NCI-H82 treated with DMSO at 0.1 percent for 48 hours (cell line): Measurements from ENCODE around the gene FAM170B.

Experiments used
- DNase-seq: peaks from one replicate; lab custom pipeline; 2025; ENCODE audit not compliant: unreplicated experiment; lab: John Stamatoyannopoulos, UW

The FAM170B gene

DNA sequence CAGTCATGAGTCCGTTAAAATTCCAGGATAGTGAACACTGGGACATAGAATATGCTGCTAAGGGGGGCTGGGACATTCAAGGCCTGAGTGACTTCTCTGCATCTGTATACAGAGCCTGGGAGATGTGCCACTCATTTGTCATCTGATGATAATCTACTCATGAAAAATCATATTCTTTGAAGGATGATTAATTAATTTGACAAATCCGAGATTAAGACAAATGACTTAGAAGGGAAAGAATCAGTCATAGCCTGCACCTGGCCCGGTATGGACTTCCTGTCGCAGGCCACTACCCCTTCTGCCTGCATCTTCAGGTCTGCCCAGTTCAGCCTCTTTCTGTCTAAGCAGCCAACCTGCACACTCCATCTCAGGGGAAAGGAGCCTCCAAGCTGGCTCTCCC lies 18.8 kb upstream of the FAM170B start:
- no peak for DNase-seq

DNA sequence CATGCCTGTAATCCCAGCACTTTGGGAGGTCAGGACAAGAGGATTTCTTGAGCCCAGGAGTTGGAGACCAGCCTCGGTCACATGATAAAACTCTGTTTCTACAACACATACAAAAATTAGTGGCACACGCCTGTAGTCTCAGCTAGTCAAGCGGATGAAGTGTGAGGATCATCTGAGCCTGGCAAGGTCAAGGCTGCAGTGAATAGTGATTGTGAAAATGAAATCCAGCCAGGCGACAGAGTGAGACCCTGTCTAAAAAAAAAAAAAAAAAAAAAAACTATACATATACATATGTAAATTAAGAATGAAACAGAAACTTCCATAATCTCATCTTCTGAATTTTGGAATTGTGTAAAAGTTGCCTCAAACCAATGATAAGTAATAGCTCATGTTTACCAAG lies 18.2 kb upstream of the FAM170B start:
- DNase-seq: no peak

DNA sequence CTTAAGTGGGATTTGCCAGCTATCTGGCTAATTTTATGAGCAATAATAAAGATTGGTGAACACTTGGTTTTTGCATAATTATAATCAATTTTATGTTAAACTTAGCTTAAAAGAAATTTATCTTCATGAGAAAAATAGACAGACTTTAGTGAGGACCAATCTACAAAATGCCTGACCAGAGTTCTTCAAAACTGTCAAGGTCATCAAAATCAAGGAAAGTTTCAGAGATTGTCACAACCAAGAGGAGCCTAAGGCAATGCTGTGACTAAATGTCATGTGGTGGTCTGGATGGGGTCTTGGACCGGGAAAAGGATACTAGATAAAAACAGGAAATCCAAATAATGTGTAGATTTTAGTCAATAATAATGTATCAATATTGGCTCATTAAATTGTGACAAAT lies 17.7 kb upstream of the FAM170B start:
- DNase-seq: no peak

DNA sequence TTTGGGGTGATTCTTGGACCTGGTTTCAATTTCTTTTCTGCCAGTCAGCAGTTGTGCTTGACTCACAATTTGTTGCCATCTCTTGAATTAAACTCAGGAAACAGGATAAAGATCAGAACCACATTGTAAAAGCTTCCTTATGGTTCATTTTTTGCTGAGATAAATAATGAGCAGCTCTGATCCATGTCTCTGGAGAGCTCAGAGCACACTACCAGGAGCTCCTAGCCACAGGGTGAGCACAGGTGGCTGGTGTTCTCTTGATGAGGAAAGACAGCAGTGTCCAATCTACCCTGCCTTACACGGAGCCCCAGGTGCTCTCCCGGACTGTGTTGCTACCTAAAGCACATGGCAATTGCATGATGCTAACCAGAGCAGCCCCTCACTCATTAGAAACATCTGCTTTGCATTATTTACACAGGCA lies 17.2 kb upstream of the FAM170B start:
- DNase-seq: no peak

DNA sequence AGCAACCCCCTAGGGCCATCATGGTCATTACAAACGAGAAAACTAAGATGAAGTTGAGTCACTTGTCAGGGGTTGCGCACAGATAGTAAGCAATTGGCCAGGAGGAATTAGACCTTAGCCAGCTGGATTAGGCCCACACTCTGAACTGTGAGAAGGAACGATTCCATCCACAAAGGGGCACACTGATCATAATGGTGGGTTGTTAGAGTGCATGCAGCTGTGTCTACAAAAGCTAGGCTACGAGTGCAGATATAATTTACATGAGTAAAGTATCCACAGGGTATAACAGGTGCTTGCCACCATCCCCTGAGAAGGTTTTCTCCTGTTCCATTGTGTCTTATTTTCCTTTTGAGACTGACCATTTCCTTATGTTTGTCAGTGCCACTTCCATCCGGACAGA lies 16.6 kb upstream of the FAM170B start:
- DNase-seq: no peak

DNA sequence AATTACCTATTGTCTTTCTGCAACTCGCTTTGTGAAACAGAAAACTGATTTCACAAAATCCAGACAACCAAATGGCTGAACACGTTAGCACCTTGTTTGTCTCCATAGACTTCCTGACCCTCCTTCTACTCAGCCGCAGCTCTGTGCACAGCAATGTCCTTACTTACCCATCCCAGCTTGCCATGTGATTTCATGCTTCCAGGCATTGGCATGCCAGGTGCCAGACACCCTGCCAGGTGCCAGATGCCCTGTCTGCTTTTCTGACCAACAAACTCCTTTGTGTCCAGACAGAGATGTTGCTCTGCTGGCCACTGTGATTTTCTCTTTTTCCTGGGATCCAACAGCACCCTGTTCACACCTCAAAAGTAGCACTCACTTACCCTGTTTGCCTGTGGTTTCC lies 16.1 kb upstream of the FAM170B start:
- no peak for DNase-seq

DNA sequence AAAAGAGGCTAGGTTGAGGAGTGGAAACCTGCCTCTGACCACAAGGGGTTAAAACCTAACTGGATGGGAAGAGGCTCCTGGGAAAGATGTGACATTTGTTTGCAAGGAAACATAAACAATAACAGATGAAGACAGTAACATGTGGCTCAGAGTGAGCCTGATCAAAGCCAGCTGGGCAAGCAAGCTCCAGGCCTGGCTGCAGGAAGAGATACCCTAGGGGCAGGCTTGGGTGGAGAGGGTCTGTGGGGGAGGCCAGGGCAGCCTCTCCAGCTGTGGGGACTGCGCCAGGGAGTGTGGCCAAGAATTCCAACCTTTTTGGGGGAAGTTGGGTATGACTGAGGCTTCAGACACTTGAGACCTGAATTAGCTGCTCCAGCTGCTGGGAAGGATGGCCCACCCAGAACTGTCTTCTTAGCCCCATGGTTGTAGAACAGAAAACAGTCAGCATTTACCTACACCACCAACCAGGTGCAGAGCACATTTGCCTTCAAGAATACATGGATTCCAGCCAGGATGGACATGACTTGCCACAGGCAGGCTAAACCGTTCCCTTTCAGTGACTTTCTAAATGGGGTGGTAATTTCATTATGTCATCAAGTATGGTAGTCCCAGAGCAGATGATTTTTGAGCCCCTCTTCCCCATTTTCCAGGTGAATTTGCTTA lies 10.4 kb upstream of the FAM170B start:
- no peak for DNase-seq

DNA sequence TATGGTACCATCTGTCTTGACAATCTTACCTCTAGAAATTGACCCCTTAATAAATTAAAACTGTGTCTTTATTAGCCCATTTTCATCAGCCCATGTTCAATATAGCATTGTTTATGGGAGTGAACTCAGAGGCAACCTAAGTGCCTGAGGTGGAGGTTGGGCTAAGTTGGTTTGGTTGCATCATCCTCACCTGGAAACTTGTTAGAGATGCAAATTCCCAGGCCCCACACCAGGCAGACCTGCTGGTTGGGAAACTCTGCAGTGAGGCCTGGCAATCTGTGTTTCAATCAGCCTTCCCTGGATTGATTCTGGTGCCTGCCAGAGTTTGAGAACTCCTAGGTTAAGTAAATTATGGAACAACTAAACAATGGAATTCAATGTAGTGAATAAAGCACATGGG lies 9.4 kb upstream of the FAM170B start:
- no peak for DNase-seq

DNA sequence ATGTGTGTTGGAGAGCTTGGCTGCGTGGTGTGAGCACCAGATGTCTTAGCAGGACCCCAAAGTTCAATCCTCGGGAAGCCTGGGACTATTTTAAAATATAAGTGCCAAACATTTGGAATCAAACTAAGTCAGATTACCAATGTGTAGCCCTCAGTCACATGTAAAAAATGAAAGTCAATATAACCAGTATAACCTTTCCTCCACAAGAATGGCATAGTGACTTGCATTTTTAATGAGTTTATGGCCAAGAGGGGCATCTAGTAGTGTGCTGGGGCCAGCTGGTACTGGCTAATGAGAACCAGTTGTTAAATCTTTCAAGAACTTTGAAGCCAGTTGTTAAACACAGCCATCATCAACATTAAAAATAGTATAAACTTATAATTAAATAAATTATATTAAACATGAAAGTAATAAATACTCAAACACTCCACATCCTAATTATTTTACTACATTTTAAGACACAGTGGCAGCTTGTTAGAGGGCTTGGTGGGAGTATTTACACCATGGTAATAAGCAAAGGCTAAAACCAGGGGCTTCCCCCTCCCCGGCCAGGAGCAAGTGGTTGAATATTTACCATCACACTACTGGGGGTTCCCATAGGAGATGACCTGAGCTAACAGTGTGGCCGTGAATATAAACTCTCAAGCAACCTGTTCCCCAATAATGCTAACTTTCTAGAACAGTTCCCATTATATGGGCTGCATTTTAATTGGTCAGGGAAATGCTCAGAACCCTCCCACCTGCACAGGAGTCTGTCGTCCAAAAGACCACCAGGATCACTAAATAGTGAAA lies 7.9 kb upstream of the FAM170B start:
- DNase-seq: no peak

DNA sequence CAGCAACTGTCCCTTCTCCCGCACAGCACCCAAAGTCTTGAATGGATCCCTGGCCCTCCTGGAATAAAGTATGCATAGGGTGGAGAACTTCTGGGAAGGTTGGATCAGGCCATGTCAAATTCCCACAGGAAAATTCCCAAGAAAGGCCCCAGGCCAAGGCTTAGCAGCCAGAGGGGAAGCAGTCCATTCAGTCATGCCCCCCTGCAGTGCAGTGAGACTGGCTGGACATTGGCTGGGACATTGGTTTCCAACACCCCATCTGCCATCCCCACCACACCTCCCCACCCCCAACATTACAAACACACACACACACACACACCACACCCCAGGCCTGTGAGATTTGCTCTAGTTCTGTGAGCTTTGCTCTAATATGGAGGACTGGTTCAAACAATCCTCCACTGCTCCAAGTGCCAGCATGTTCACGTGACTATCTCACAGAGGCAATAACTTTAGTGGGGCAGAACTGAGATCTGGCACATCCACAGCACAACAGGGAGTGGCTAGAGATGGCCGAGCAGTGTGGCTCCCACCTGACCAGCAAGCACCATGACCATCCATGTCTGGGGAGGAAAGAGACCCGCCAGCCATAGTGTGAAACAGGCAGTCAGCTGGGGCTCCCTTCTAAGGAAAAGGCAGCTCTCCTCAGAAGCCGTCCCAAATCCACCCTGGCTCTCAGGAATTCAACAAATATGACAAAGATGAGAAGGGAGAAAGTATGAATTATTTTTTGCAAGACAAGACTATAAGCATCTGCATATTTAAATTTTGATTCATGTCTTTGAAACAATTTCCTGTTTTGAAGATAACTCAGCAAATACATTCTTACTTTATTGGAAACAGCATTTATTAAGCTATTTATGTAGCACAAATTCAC lies 6.7 kb upstream of the FAM170B start:
- no peak for DNase-seq

DNA sequence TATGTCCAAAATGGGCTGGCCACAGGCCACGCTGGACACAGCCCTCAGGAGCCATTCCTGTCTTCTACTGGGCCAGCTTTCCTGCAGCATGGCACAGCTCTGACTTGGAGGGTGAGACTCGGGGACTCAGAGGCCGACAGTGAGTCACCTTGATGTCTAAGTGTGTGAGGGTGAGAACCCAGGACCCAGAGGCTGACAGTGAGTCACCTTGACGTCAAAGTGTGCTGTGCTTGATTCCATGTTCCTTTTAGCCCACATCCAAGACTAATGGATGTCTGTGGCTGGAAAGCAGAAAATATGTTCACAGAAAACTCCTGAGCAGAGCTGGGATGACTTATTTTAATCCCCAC lies 6.0 kb upstream of the FAM170B start:
- no peak for DNase-seq

DNA sequence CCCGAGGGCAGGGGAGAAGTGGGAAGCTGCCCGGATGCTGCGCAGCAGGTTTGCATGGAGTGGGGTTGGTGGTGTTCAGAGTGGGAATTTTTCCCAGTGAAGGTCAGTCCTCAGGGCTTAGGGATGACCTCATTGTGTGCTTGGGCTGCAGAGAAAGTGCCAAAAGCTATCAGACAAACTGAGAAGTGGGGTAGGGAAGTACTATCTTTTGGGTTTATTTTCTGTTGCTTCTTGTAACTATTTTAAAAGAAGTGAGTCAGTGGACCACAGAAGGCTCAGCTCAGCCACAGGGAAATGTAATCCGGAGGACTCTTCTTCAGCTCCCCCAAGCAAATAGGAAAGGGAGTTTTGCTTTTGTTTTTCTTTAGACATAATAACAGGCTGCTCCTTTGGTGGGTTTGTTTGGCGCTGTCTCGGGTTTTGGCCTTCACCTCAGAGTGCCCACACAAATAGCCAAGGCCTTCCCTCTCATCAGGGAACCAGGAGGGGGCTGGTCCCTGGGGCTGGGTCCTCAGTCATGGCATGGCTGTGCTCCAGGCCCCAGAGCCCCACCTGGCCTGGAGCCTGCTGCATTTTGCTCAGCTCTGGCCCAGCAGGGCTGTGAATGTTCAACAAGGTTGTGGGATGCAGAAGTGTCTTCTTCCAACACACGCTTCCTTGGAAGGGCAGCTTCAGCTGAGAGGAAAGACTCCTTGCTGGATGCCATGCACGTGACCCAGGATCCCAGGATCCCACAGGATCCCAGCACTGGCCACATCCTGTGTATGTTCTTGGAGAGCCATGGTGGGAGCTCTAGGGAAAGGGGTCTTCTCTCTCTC lies 5.4 kb upstream of the FAM170B start:
- DNase-seq: no peak

DNA sequence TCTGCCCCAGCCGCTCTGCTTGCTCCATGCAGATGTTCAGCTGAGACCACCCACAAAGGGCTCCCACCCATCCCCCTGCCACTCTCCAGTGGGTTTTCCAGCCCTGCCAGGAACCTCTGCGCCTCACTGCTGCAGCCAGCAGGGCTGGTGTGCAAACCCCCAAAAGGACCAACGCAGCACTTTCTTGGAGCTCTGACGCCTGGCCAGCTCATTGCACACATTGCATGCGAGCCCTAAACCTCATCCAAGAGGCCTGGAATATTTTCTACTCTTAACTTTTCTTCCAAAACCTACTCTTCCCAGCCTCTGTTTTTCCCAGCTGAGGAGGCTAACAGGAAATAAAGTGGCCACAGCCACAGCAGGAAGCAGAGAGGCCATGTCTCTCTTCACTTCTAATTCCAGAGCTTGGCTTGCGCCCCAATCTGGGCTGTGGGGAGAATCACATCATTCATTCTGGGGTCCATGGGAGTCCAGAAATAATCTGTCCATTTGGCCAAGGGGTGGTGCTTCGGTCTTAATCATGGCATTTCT lies 4.6 kb upstream of the FAM170B start:
- no peak for DNase-seq

DNA sequence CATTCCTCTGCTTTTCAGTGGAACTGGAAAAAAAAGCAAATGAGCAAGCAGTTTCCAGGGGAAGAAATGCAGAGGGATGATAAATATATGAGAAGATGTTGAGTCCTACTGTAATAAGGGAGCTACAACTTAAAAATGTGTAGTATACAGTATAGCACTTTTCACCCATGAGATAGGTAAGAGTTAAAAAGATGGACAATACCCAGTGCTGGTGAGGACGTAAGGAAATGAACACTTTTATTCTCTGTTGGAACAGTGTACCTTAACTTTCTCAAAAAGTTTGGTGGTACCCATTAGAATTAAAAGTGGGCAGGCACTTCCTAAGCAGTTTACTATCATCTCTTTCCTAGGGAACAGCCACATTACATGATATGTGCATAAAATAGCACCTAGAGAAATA lies 2.7 kb upstream of the FAM170B start:
- DNase-seq: no peak

DNA sequence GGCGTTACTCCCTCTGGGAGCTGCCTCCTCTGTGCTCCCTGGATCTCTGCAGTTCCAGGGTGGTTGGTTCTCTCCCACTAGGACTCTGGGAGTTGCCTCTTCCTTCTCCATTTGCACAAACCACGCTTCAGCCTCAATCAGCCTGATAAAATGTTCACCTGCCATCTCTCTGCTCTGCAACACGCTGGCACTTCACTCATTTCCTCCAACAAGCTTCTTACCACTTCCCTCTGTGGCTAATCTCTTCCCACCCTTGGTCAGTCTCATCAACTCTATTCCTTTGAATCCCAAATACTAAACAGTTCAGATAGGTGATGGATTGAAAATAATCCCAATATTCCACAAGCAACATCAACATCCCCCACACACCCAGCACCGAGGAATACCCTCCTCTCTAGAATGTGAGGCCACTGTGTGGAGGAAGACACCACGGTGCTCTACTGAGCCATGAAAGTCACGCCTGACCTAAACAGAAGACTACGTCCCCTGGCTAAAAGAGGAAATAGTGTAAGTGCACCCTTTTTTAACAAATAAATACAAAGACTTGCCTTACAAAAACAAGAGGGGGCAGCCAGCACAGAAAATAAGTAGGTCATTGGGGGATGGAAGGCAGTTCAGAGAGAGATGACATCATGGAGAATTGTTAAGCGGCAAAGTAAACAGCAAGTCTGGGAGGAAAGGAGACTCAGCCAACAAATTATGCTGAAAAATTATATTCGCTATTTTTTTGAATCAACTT lies 1.9 kb upstream of the FAM170B start:
- DNase-seq: no peak

DNA sequence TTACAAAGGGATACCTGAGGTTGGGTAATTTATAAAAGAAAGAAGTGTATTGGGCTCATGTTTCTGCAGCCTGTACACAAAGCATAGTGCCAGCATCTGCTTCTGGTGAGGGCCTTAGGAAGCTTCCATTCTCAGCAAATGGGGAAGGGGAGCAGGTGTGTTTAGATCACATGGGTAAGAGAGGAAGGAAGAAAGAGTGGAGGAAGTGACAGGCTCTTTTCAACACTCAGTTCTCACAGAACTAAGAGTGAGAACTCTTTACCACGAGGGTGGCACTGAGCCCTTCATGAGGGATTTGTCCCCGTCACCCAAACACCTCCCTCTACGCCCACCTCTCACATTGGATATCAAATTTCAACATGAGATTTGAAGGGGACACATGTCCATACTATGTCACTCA lies 506 bp upstream of the FAM170B start:
- DNase-seq: no peak

DNA sequence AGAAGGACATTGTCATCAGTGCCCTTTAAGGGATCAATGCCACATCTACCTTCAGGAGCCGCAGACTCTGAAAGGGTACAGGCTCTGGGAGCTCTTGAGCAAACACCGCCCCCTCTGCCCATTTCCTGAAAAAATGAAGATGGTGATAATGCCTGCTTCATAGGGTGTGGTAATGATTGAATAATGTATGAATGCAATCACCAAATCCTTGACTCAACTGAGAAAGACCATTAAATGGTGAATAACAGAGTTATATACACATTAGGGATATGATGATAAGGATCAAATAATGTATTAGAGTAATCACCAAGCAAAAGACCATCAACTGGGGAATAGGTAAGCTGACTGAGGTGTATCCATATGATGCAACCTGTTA lies 1.5 kb downstream of the FAM170B start:
- no peak for DNase-seq

DNA sequence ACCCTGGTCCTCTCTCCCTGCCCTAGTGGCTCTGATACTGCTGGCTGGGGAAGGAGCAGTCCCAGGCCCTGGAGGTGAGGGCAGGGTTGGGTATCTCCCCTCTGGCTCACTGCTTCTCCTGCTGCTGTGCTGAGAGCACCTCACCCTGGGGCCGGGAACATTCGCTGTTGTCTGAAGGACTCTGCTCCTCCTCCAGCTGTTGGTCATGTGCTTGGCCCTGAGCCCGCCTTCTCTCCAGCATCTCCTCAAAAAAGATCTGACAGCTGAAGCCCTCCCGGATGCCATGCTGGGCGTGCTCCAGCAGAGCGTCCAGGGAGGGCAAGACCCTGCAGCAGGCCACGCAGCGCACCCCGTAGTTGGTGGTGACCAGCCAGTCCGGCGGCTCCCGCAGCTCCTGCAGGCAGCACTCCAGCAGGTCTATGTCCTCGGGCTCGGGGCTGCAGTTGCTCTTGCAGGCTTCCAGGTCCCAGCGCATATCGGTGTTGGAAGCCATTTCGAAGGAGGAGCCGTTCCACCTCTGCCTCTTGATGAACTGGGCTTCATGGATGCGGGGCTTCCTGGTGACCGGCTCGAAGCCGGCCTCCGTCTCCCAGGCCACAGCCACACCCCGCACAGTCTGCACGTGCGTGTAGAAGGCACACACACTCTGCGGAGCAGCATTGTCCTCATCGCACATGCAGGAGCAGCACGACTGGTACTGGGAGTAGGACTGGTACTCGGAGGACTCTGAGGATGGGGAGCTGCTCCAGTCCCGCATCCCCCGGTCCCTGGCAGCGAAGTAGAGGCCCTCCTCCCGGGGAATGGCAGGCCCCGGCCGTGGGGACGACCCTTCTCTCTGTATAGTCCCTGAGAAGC lies 2.1 kb downstream of the FAM170B start:
- DNase-seq: no peak

DNA sequence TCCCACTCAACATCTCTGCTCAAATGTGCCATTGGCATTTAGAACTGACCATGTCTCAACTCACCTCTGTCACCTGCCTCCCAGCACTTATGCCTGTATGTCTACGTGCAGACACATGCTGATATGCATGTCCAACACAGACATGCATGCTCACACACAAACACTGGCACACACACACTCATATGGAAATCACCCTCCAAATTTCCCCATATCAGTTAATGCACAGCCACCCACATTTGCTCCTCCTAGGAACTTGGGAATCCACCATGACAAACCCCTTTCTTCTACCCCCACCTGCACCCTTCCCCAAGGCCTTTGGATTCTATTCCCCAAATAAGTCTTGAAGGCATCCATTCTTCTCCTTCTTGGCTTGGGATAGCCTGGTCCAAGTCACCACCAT lies 4.4 kb downstream of the FAM170B start:
- no peak for DNase-seq
